GM18526 (cell line): Measurements from ENCODE around the gene TBC1D8.

Experiments used
- POLR2A ChIP-seq: IDR thresholded peaks from 3 replicates; pipeline ENCODE4 v1.6.1; 2011; ENCODE audit not compliant: insufficient read length; ENCODE audit errors: extremely low read depth

TBC1D8 gene

GRCh38 chr2:100965596-100965995 lies 185.6 kb downstream of the TBC1D8 start:
- TF ChIP-seq POLR2A = no peak

- TF ChIP-seq POLR2A = no peak
These were observed 186.5 kb downstream of the TBC1D8 start for GRCh38 chr2:100964681-100965169.

- no peak for TF ChIP-seq POLR2A
These were observed 187.0 kb downstream of the TBC1D8 start for GRCh38 chr2:100964222-100964621.

- TF ChIP-seq POLR2A = no peak
These were observed 188.2 kb downstream of the TBC1D8 start for GRCh38 chr2:100963026-100963375.

GRCh38 chr2:100962366-100963025 lies 188.7 kb downstream of the TBC1D8 start:
- no peak for TF ChIP-seq POLR2A

GRCh38 chr2:100960688-100961087 lies 190.5 kb downstream of the TBC1D8 start:
- TF ChIP-seq POLR2A = no peak

DNA sequence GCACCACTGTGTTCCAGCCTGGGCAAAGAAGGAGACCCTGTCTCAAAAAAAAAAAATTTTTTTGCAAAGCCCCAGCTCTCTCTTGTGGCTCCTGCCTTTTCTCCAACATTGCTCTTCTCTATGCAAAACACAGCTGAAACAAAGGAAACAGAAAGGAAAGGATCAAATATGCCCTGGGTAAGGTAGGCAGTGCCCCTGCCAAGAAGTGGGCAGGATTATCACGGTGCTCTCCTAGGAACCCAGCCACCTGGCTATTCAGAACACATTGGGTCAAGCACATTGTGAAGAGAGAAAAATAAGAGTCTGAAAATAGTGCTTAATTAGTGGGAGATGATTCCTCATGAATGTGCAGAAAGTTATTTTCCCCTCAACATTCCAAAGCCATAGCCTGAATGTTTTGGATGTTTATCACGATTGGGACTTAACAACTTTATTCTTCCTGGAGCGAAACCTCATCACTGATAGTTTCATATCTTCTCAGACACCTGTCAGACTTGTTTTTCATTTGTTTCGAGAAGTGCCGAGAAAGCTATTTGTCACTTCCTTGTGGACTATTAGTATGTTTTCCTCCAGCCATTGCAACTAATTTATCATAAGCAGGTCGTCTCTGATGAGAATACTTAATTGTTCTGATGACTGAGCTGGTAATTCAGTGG lies 191.8 kb downstream of the TBC1D8 start:
- TF ChIP-seq POLR2A = no peak

DNA sequence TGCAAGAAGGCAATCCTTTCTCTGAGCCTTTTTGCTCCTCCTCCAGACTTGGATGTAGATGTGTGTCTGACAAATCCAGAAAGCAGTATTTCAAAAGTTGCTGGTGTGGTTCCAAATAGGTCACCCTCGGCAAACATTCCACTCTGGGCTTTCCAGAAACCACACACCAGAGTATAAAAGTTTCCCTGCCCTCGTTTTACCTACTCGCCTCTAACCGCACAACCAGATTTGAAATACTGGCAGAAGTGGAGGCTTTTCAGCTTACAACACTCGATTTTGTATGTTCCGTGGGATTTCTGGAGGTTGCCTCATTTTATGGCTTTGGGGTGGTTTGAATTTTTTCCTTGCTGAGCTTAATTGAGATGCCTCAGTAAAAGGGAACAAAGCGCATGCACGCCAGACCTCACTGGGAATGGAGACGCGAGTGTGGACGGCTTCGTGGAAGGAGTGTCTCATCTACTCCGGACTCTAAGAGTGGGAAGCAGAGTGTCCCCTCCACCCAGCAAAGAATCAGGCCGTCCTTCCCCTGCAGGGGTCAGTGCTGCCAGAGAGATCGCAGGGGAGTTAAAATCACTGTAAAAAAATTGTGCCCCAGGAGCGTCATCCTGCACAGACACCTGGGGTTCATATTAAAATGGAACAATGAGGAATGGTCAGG lies 193.1 kb downstream of the TBC1D8 start:
- TF ChIP-seq POLR2A = no peak
